HG03025 (cell line): ENCODE measurements around the gene TMEM39A.
A peak's percentile ranks its signal among the peaks of the same experiment; 100 is the strongest.

Experiments used
- ATAC-seq: cut with Tn5 transposase; IDR thresholded peaks from one replicate; pipeline ENCODE4 v1.9.1; 2021; ENCODE audit warnings: mild to moderate bottlenecking, moderate library complexity; ENCODE audit not compliant: unreplicated experiment, low FRiP score

The TMEM39A gene

GRCh38 chr3:119401503-119402440 lies 61.6 kb downstream of the TMEM39A start:
- ATAC-seq = peak; percentile 72

GRCh38 chr3:119401069-119401468 lies 62.3 kb downstream of the TMEM39A start:
- peak; percentile 58 for ATAC-seq

GRCh38 chr3:119400466-119400865 lies 62.9 kb downstream of the TMEM39A start:
- ATAC-seq = no peak

- ATAC-seq = no peak
These were observed 66.5 kb downstream of the TMEM39A start for GRCh38 chr3:119396870-119397269.

- ATAC-seq = peak; percentile 79
These were observed 67.5 kb downstream of the TMEM39A start for GRCh38 chr3:119395923-119396358.

- no peak for ATAC-seq
These were observed 74.8 kb downstream of the TMEM39A start for GRCh38 chr3:119388577-119388976.

GRCh38 chr3:119382134-119382533 lies 81.3 kb downstream of the TMEM39A start:
- ATAC-seq = no peak

- ATAC-seq = no peak
These were observed 82.7 kb downstream of the TMEM39A start for GRCh38 chr3:119380697-119381096.
